HUES64 (cell line): Measurements from ENCODE around the gene PLA2G4B.
A peak's percentile ranks its signal among the peaks of the same experiment; 100 is the strongest.

ENCODE experiments used
- H3K27ac ChIP-seq: 2 replicates; pipeline ENCODE4 v1.7.0; 2013; ENCODE audit warnings: low read depth, low read length, inconsistent platforms
- H3K27me3 ChIP-seq: 2 replicates; pipeline ENCODE4 v1.6.1; 2013; ENCODE audit warnings: mild to moderate bottlenecking, low read length; ENCODE audit not compliant: insufficient read depth
- H3K36me3 ChIP-seq: 2 replicates; pipeline ENCODE4 v1.6.1; 2013; ENCODE audit warnings: mild to moderate bottlenecking, low read length; ENCODE audit not compliant: insufficient read depth
- H3K4me1 ChIP-seq: 2 replicates; pipeline ENCODE4 v1.6.1; 2013; ENCODE audit warnings: mild to moderate bottlenecking, low read length, moderate library complexity; ENCODE audit not compliant: insufficient read depth
- H3K4me3 ChIP-seq: 2 replicates; pipeline ENCODE4 v1.5.1; 2013; ENCODE audit warnings: mild to moderate bottlenecking, low read length, moderate library complexity
- H3K9ac ChIP-seq: 2 replicates; pipeline ENCODE4 v1.6.1; 2013; ENCODE audit warnings: mild to moderate bottlenecking, low read depth, low read length
- H3K9me3 ChIP-seq: 2 replicates; pipeline ENCODE4 v1.6.1; 2013; ENCODE audit warnings: low read depth, low read length; ENCODE audit not compliant: insufficient read depth
- WGBS: fragments of 150-250, 120-280 bp; methylation state at CpG from one replicate; pipeline ENCODE4 v1.1.7; 2013; ENCODE audit warnings: missing lambda C conversion rate; 5-methylcytosine and 5-hydroxymethylcytosine counted together

PLA2G4B gene

GRCh38 chr15:41876007-41876406 is 37.4 kb downstream of the PLA2G4B start:
- H3K27me3 ChIP-seq, result peaks cover 8% of the 10 kb centered on the region
- H3K27ac ChIP-seq, result no peak overlapping the region
- no peaks in the 10 kb centered on the region for H3K9me3 ChIP-seq
- WGBS, result 91% methylated on average over 13 of the region's 13 CpGs
- no peak overlapping the region for H3K9ac ChIP-seq
- no peaks in the 10 kb centered on the region for H3K4me1 ChIP-seq
- H3K36me3 ChIP-seq, result no peaks in the 10 kb centered on the region
- H3K4me3 ChIP-seq, result no peak overlapping the region

GRCh38 chr15:41876689-41877088 is 38.0 kb downstream of the PLA2G4B start:
- Histone ChIP-seq H3K27ac (no peak overlapping the region), H3K9me3 (no peaks in the 10 kb centered on the region), H3K36me3 (no peaks in the 10 kb centered on the region), H3K9ac (no peak overlapping the region), H3K4me1 (no peaks in the 10 kb centered on the region), H3K4me3 (no peak overlapping the region), H3K27me3 (peaks cover 15% of the 10 kb centered on the region)
- 87% methylated on average over 12 of the region's 12 CpGs for WGBS

- Histone ChIP-seq H3K9me3 (no peaks in the 10 kb centered on the region), H3K4me3 (no peak overlapping the region), H3K27ac (no peak overlapping the region), H3K36me3 (no peaks in the 10 kb centered on the region), H3K9ac (no peak overlapping the region), H3K4me1 (no peaks in the 10 kb centered on the region), H3K27me3 (peaks cover 26% of the 10 kb centered on the region)
- 80% methylated on average over 13 of the region's 13 CpGs for WGBS
These were observed 39.1 kb downstream of the PLA2G4B start for GRCh38 chr15:41877631-41878354.

- Histone ChIP-seq H3K27me3 (peaks cover 32% of the 10 kb centered on the region), H3K27ac (no peak overlapping the region), H3K36me3 (no peaks in the 10 kb centered on the region), H3K9ac (no peak overlapping the region), H3K4me1 (no peaks in the 10 kb centered on the region), H3K9me3 (no peaks in the 10 kb centered on the region), H3K4me3 (no peak overlapping the region)
- 93% methylated on average over 10 of the region's 10 CpGs for WGBS
These were observed 39.7 kb downstream of the PLA2G4B start for GRCh38 chr15:41878355-41878699.

GRCh38 chr15:41879321-41879845 is 40.7 kb downstream of the PLA2G4B start:
- no peaks in the 10 kb centered on the region for H3K36me3 ChIP-seq
- no peak overlapping the region for H3K4me3 ChIP-seq
- H3K4me1 ChIP-seq, result no peaks in the 10 kb centered on the region
- 94% methylated on average over 10 of the region's 10 CpGs for WGBS
- no peak overlapping the region for H3K27ac ChIP-seq
- no peaks in the 10 kb centered on the region for H3K9me3 ChIP-seq
- no peak overlapping the region for H3K9ac ChIP-seq
- H3K27me3 ChIP-seq, result peaks cover 35% of the 10 kb centered on the region

GRCh38 chr15:41880156-41880877 is 41.7 kb downstream of the PLA2G4B start:
- no peaks in the 10 kb centered on the region for H3K36me3 ChIP-seq
- 91% methylated on average over 10 of the region's 10 CpGs for WGBS
- no peak overlapping the region for H3K27ac ChIP-seq
- H3K9ac ChIP-seq, result no peak overlapping the region
- H3K9me3 ChIP-seq, result no peaks in the 10 kb centered on the region
- no peaks in the 10 kb centered on the region for H3K4me1 ChIP-seq
- peaks cover 35% of the 10 kb centered on the region for H3K27me3 ChIP-seq
- no peak overlapping the region for H3K4me3 ChIP-seq

- WGBS, result 84% methylated on average over 8 of the region's 8 CpGs
- no peak overlapping the region for H3K4me3 ChIP-seq
- no peak overlapping the region for H3K9ac ChIP-seq
- H3K9me3 ChIP-seq, result no peaks in the 10 kb centered on the region
- peaks cover 35% of the 10 kb centered on the region for H3K27me3 ChIP-seq
- no peaks in the 10 kb centered on the region for H3K4me1 ChIP-seq
- H3K36me3 ChIP-seq, result no peaks in the 10 kb centered on the region
- H3K27ac ChIP-seq, result no peak overlapping the region
These were observed 42.4 kb downstream of the PLA2G4B start for GRCh38 chr15:41881086-41881485.

GRCh38 chr15:41881550-41881919 is 42.9 kb downstream of the PLA2G4B start:
- Histone ChIP-seq H3K27ac (no peak overlapping the region), H3K27me3 (peaks cover 35% of the 10 kb centered on the region), H3K4me1 (no peaks in the 10 kb centered on the region), H3K9ac (peak overlapping the region; percentile 45; the same call in 1 of the 2 replicates), H3K4me3 (peak overlapping the region; percentile 29), H3K9me3 (no peaks in the 10 kb centered on the region), H3K36me3 (no peaks in the 10 kb centered on the region)
- 44% methylated on average over 10 of the region's 10 CpGs for WGBS

GRCh38 chr15:41881920-41882688 is 43.5 kb downstream of the PLA2G4B start:
- Histone ChIP-seq H3K9ac (peak overlapping the region; percentile 45), H3K36me3 (no peaks in the 10 kb centered on the region), H3K27ac (no peak overlapping the region), H3K27me3 (peaks cover 35% of the 10 kb centered on the region), H3K4me3 (peak overlapping the region; percentile 49), H3K4me1 (no peaks in the 10 kb centered on the region), H3K9me3 (no peaks in the 10 kb centered on the region)
- WGBS, result 3% methylated on average over 71 of the region's 81 CpGs

GRCh38 chr15:41882689-41883483 is 44.2 kb downstream of the PLA2G4B start:
- H3K9me3 ChIP-seq, result no peaks in the 10 kb centered on the region
- no peaks in the 10 kb centered on the region for H3K4me1 ChIP-seq
- no peak overlapping the region for H3K27ac ChIP-seq
- H3K9ac ChIP-seq, result peak overlapping the region; percentile 25
- H3K36me3 ChIP-seq, result no peaks in the 10 kb centered on the region
- H3K27me3 ChIP-seq, result peaks cover 35% of the 10 kb centered on the region
- WGBS, result 57% methylated on average over 14 of the region's 14 CpGs
- peak overlapping the region; percentile 49 for H3K4me3 ChIP-seq
